Calu3 (cell line): ENCODE results near the gene MAPK7. TPM values are rescaled to one million over a fixed set of nuclear protein-coding genes. Genes with fewer than 3 reads are reported as not detected.

Experiments
- BruUV-seq: library from RNA; stranded (reverse); fragments of 400-500 nt; replicated peaks from 2 replicates; lab custom pipeline; 2021; lab: Mats Ljungman, UMichigan
- CTCF ChIA-PET: fragments of 300-600 bp; sonication (Branson Sonifier 250); formaldehyde crosslinking; loops from one replicate; lab custom pipeline; 2022; ENCODE audit warnings: antibody characterized with exemption; lab: Charles Lee
- DNase-seq: peaks from one replicate; pipeline ENCODE4 v3.0.0; 2022
- H3K27ac Mint-ChIP-seq: one replicate; pipeline ENCODE4 v1.8.0; 2022; ENCODE audit warnings: mixed read lengths; ENCODE audit not compliant: unreplicated experiment
- H3K27me3 Mint-ChIP-seq: one replicate; pipeline ENCODE4 v1.8.0; 2022; ENCODE audit warnings: mixed read lengths; ENCODE audit not compliant: unreplicated experiment
- H3K36me3 Mint-ChIP-seq: one replicate; pipeline ENCODE4 v1.8.0; 2022; ENCODE audit warnings: mild to moderate bottlenecking, moderate library complexity, mixed read lengths; ENCODE audit not compliant: insufficient read depth, unreplicated experiment
- H3K4me1 Mint-ChIP-seq: one replicate; pipeline ENCODE4 v1.8.0; 2022; ENCODE audit warnings: mild to moderate bottlenecking, low read depth, mixed read lengths; ENCODE audit not compliant: unreplicated experiment
- H3K4me3 Mint-ChIP-seq: one replicate; pipeline ENCODE4 v1.8.0; 2022; ENCODE audit warnings: mild to moderate bottlenecking, low read depth, moderate library complexity, mixed read lengths; ENCODE audit not compliant: unreplicated experiment
- H3K9me3 Mint-ChIP-seq: one replicate; pipeline ENCODE4 v1.8.0; 2022; ENCODE audit warnings: low read depth, mixed read lengths; ENCODE audit not compliant: unreplicated experiment
- CTCF ChIP-seq: fragments of 200-600 bp; IDR thresholded peaks from one replicate; pipeline ENCODE4 v1.8.0; 2022; ENCODE audit warnings: antibody characterized with exemption; ENCODE audit not compliant: unreplicated experiment
- intact Hi-C: fragments of 100-400 bp; cut with micrococcal nuclease; formaldehyde crosslinking; loops from one replicate; pipeline ENCODE4 v1.10.0; 2022; ENCODE audit not compliant: unreplicated experiment
- total RNA-seq: library from RNA; stranded (reverse); gene quantifications from 2 replicates; pipeline ENCODE4 v1.2.3, GENCODE V29; 2022

MAPK7 gene
- total RNA-seq, 1 experiment from 2014 or later: 15.0 TPM

- H3K9me3 Mint-ChIP-seq: no peaks in the 10 kb centered on the region
- H3K4me3 Mint-ChIP-seq: no peak overlapping the region
- intact Hi-C loops: no loop called here
- no peaks in the 10 kb centered on the region for H3K4me1 Mint-ChIP-seq
- no peak overlapping the region for H3K27ac Mint-ChIP-seq
- TF ChIP-seq CTCF: no peak
- H3K27me3 Mint-ChIP-seq: no peaks in the 10 kb centered on the region
- BruUV-seq: no TSS peak
- peaks cover 5% of the 10 kb centered on the region for H3K36me3 Mint-ChIP-seq
- CTCF ChIA-PET: no interaction called here
- DNase-seq: no peak
Measured at GRCh38 chr17:19387921-19388521, 9.7 kb downstream of the MAPK7 start.

- intact Hi-C loops: no loop called here
- CTCF ChIA-PET: interaction anchor here (0.6 kb wide), 1 partner anchor 27 kb away, joined by 10 read pairs; no protein-coding TSS in a partner anchor
- Mint-ChIP-seq H3K36me3 (no peaks in the 10 kb centered on the region), H3K4me3 (no peak overlapping the region), H3K27me3 (no peaks in the 10 kb centered on the region), H3K27ac (no peak overlapping the region), H3K9me3 (no peaks in the 10 kb centered on the region), H3K4me1 (no peaks in the 10 kb centered on the region)
- no TSS peak for BruUV-seq
- no peak for DNase-seq
- TF ChIP-seq CTCF: no peak
Measured at GRCh38 chr17:19388791-19389785, 10.8 kb downstream of the MAPK7 start.

GRCh38 chr17:19390951-19391350 is 12.7 kb downstream of the MAPK7 start:
- Mint-ChIP-seq H3K27ac (no peak overlapping the region), H3K36me3 (no peaks in the 10 kb centered on the region), H3K4me1 (no peaks in the 10 kb centered on the region), H3K4me3 (no peak overlapping the region), H3K9me3 (no peaks in the 10 kb centered on the region), H3K27me3 (no peaks in the 10 kb centered on the region)
- no peak for TF ChIP-seq CTCF
- intact Hi-C loops: no loop called here
- no TSS peak for BruUV-seq
- CTCF ChIA-PET: no interaction called here
- no peak for DNase-seq

- intact Hi-C loops: no loop called here
- CTCF ChIA-PET: no interaction called here
- no peaks in the 10 kb centered on the region for H3K36me3 Mint-ChIP-seq
- H3K4me3 Mint-ChIP-seq: no peak overlapping the region
- no peaks in the 10 kb centered on the region for H3K4me1 Mint-ChIP-seq
- H3K9me3 Mint-ChIP-seq: no peaks in the 10 kb centered on the region
- no TSS peak for BruUV-seq
- no peak overlapping the region for H3K27ac Mint-ChIP-seq
- no peak for TF ChIP-seq CTCF
- DNase-seq: no peak
- H3K27me3 Mint-ChIP-seq: no peaks in the 10 kb centered on the region
Measured at GRCh38 chr17:19391432-19391831, 13.1 kb downstream of the MAPK7 start.
